ENCODE data around the gene ATP8B3.

Gene ATP8B3

GRCh38 chr19:1811942-1812425 is at the start of gene ATP8B3:
Gene ATP8B3, minus strand, starts transcription at chr19:1812276. Its CDS starts 540 bp downstream, at chr19:1811736.
- DNase-seq, result peak; percentile 90

DNA sequence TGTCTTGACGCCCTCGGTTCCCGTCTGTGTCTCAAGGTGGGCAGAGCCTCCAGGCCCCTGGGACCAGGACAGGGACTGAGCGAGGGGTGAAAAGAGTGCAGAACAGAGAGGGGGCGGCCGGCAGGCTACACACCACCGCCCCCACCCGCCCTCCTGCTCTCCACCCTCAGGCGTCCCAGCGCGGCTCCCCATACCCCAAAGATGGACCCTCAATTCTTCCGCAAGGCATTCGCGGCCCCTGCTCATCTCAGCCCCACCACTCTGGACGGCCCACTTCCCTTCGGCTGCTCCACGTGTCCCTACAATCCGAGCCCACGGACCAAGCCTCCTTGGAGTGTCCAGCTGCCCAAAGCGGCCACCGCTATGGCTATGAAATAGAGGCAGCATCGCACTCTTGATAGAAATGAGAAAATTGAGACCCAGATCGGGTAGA is 49.5 kb upstream of the ATP8B3 start:
- DNase-seq, result no peak

DNA sequence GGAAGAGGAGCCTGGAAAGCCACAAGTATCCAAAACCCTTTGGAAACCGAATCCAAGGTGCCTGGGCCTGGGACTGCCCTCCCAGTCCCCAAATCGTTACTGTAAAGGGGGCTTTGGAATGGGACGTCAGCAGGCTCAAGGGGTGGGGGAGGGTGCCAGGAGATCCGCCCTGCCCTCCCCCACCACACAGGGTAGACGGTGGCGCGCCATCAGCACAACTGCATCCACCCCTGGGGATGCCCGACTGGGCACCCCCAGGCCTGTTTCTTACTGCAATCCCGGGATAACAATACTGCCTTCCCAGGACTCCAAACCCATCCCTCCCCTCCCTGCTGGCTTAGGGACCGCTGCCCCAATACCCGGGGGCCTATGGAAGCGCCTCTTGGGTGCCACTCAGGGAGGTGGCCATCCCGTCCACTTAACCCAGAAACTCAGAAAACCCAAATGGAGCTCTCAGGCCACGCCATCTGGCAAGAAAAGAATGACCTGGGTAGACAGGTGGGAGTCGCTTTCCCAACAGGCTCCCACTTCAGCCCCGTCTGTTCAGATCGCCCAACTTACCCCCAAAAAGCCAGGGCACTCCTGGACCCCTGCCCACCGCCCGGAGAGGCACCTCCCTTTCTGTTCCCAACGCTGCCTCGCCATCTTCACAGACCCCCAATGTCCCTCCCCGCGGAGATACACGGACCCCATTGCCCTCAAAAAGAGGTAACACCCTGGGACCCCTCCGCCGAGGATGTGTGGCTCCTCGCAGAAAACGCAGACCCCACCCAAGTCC is 48.9 kb upstream of the ATP8B3 start:
- DNase-seq, result no peak

DNA sequence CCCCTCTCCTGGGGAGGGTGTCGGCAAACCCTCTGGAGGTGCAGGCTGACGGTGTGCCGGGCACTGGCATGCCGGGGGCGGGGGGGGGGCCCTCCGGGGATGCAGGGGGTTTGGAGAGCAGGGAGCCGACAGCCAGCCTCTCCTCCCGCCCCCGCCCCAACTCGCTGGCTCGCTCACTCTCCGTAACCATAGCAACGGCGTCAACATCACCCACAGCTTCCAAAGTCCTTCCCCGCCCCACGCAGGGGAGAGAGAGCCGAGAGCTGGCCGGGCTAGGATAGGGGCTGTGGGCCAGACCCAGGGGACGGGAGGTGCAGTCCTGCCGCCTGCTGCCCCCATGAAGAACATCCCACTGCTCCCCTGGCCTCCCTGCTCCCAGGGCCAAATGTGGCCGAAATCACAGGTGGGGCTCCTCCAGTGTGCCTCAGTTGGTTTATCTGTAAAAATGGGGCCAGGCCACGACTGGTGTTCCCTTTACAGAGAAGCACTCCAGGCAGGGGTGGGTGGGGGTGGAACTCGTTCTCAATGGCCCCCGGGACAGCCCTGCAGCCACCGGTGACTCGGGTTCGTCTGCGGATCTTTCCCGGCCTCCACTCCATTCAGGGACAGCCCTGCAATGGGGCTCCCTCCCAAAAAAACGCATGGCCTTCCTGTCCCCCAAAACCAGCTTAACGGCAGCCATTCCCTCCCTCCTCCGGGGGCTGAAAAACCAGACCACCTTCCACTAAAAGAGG is 48.1 kb upstream of the ATP8B3 start:
- DNase-seq, result peak; percentile 60

- no peak for DNase-seq
Observed at GRCh38 chr19:1859331-1859781, 47.3 kb upstream of the ATP8B3 start.

GRCh38 chr19:1858412-1859081 is 46.5 kb upstream of the ATP8B3 start:
- no peak for DNase-seq

GRCh38 chr19:1857648-1858326 is 45.7 kb upstream of the ATP8B3 start:
- DNase-seq, result no peak

DNA sequence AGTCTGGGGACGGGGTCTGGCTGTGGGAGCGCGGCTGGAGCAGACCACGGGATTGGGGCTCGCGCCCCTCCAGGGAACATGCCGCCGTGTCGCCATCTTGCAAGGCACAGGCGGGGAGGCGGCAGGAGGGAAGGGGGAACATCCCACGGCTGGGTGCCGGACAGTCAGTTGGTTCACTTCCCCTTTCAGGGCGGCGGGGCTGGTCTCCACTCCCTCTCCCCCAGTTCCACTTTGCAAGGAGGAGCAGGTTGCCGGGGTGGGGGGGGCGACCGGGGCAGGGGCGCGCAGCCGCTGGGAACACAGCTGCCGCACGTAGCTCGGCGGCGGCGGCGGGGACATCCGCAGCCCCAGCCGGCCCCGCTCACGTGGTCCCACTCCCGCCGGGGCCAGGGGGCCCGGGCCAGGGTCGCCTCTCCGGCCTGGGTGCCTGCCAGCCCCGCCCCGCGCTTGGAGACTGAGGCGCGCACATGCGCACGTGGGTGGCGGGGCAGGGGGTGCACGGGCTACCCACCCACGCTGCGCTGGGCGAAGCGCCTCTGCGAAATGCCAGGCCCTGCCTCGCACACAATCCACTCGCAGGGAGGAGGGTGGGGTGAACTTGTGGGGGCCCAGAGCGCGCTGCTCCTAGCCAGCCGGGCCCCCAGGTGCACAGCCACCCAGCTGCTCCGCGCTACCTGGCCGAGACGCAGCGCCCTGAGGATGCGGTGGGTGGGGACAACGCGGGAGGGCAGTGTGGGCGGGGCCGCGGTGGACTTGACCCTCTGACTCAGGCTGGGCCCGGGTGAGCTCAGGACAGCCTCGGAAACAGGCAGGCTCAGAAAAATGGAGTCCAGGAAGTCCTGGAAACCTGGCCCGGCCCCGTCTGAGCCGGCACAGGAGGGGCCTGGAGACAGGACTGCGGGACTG is 44.9 kb upstream of the ATP8B3 start:
- peak; percentile 68 for DNase-seq

DNA sequence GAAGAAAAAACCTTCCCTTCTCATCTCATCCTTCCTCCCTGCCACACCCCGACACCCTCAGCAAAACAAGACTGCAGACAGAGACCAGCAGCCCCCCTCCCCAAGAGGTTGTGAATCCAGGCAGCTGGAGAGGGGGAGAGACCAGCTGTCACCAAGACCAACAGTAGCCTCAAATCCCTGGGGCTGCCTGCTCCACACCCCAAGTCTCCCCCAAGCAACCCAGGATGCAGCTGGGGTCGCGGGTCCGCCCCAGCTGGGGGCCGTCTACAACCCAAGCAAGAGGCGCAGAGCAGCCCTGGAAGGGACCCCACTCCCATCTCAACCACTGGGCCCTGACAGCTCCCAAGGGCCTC is 44.2 kb upstream of the ATP8B3 start:
- DNase-seq, result no peak

GRCh38 chr19:1855828-1856255 is 43.8 kb upstream of the ATP8B3 start:
- DNase-seq, result peak; percentile 64

GRCh38 chr19:1855040-1855827 is 43.2 kb upstream of the ATP8B3 start:
- DNase-seq, result peak; percentile 96

- DNase-seq, result no peak
Observed at GRCh38 chr19:1854542-1855039, 42.5 kb upstream of the ATP8B3 start.

- no peak for DNase-seq
Observed at GRCh38 chr19:1854039-1854541, 42.0 kb upstream of the ATP8B3 start.

GRCh38 chr19:1853295-1854038 is 41.4 kb upstream of the ATP8B3 start:
- peak; percentile 93 for DNase-seq

DNA sequence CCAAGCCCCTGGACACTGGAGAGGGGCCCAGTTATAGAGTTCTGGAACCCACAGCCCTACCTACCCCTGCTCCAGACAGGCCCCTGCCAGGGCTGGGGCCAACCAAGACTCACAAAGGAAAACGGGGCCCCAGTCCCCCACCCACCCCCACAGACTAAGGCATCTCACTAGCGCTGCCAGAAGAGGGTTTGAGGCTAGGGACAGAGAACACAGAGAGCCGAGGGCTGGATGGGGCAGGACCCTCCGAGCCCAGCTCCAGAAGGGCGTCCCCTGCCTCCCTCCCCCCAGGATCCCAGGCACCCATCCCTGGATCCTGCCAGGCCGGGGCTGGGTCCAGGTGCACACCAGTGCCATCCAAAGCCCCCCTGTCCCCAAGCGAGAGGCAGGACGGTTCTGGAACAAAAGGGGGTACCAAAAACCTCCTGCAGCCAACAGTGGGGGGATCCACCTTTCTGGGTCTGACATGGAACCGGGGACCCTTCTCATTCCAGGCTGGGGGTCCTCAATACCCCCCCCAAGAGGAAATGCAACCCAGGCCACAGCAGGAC is 40.6 kb upstream of the ATP8B3 start:
- no peak for DNase-seq

DNA sequence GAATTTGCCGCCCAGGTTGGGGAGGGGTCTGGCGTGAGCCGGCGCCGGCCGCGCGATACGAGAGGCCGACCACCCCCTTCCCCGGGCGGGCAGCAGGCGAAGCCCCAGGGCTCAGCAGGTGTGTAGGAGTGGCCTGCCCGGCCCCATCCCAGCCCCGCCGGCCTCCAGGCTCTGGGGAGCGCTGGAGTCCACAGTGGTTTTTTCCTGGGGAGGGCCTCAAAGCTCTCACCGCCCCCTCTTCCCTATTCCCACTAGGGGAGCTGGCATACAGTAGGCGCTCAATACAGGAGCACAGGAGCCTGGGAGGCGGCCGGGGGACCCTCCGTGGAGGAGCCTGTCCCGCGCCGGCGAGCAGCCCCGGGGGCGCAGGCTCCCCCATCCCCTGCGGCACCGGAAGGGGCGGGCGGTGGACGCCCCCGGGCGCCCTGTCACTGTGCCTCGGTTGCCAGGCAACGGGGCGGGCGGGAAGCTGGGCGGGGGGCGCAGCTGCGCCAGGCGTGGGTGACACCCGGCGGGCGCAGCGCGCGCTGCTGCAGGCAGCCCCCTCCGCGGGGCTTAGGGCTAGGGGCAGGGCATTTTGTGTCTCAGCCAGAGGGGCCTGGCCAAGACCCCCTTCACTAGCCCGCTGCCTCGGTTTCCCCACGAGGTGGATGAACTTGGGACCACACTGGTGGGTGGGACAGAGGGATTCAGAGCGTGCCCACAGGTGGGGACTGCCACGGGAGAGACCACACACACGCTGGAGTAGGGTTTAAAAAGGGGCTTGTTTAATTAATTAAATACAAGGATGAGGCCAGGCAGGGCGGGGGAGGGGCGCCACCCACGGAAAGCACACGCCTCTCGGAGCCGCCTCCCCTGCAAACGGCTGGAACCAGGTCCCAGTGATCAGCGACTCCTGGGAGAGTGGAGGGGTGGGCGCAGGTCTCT is 39.8 kb upstream of the ATP8B3 start:
- peak; percentile 27 for DNase-seq

- no peak for DNase-seq
Observed at GRCh38 chr19:1850809-1851653, 39.0 kb upstream of the ATP8B3 start.
